Activated CD8-positive, alpha-beta memory T cell treated with anti-CD3 and anti-CD28 coated beads for 36 hours (primary cell): Measurements from ENCODE around the gene RECQL5. TPM values are rescaled to one million over a fixed set of nuclear protein-coding genes. Genes with fewer than 3 reads are reported as not detected.
"Not testable (repeated sequence)": the region's sequence is repeated elsewhere in the genome, so short reads cannot be mapped to it uniquely, and the experiment has no call there.

Experiments
- CTCF ChIA-PET: fragments of 350-600 bp; sonication (Branson Sonifier 250); formaldehyde crosslinking; loops from one replicate; lab custom pipeline; 2021; ENCODE audit warnings: antibody characterized with exemption; lab: Charles Lee
- POLR2A ChIA-PET: fragments of 350-600 bp; sonication (Branson Sonifier 250); formaldehyde crosslinking; loops from one replicate; lab custom pipeline; 2021; ENCODE audit warnings: antibody characterized with exemption; lab: Charles Lee
- total RNA-seq, 2 experiments: library from RNA; stranded (reverse); gene quantifications; one replicate each; pipeline ENCODE4 v1.2.3, GENCODE V29; 2021

The RECQL5 gene
- total RNA-seq, 2 experiments from 2014 or later, result 27.6 to 29.5 TPM

DNA sequence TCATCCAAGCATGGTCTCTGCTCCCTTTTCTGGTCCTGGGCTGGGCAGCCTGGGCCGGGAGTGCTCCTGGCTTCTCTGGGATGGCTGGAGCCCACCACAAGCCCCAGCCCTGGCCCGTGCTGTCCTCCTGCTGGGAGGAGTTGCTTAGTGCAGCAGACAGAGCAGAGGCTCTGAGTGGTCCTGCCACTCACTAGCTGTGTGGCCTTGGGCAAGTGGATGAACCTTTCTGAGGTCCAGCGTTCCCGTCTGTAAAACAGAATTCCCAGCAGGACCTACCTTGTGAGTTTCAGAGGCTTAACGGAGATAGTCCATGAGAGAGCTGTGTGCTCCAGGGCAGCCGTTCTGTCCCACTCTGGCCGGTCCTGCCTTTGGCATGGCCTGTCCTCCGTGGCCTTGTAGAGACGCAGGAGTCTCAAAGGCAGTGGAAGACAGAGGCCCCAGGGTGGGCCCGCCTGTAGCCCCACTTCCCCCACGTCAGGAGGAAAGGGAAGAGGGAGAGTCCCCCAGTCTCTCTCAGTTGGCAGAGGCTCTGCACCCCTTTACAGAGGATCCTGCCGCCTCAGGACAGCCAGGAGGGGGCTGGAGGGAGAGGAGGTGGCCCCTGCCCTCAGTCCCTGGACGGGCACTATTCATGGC, 71.6 kb downstream of the RECQL5 start:
- ChIA-PET CTCF (no interaction called here), POLR2A (no interaction called here)

DNA sequence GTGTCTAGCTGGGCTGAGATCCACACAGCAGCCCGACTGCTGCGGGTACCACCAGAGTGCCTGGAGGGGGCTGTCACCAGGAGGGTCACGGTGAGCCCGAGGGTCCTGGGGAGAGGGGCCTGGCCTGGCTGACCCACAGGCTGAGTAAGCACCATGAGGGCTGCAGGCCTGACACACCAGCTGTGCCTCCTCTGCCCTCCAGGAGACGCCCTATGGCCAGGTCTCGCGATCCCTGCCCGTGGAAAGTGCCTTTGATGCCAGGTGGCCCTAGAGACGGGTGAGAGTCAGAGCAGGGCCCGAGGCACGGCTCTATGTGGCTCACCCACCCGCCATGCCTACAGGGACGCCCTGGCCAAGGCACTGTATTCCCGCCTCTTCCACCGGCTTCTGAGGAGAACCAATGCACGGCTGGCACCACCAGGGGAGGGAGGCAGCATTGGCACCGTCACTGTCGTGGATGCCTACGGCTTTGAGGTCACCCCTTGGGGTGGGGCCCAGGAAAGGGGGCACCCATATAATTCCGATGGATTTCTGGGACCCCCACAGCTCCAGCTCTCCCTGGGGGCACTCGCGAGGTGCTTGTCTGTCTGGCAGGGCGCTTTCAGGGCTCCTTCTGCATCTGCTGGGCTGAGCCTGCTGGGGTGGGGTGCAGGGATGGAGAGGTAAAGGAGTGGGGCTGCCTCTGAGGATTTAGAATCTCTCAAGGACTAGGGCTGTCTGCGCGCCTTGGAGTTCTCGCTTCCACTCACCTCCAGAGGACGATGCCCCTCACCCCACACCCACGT, 72.3 kb downstream of the RECQL5 start:
- CTCF ChIA-PET, result no interaction called here

DNA sequence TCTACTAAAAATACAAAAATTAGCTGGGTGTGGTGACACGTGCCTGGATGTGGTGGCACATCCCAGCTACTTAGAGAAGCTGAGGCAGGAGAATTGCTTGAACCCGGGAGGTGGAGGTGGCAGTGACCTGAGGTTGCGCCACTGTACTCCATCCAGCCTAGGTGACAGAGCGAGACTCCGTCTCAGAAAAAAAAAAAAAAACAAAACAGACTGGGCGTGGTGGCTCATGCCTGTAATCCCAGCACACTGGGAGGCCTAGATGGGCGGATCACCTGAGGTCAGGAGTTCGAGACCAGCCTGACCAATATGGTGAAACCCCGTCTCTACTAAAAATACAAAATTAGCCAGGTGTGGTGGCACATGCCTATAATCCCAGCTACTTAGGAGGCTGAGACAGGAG, 73.5 kb downstream of the RECQL5 start:
- CTCF ChIA-PET, result interaction anchor here (0.6 kb wide), 2 partner anchors 141 to 409 kb away, joined by 4 read pairs; no protein-coding TSS in a partner anchor
- POLR2A ChIA-PET, result not testable (repeated sequence)

More for the DNA sequence above, 72.3 kb downstream of the RECQL5 start:
- POLR2A ChIA-PET, result no interaction called here

DNA sequence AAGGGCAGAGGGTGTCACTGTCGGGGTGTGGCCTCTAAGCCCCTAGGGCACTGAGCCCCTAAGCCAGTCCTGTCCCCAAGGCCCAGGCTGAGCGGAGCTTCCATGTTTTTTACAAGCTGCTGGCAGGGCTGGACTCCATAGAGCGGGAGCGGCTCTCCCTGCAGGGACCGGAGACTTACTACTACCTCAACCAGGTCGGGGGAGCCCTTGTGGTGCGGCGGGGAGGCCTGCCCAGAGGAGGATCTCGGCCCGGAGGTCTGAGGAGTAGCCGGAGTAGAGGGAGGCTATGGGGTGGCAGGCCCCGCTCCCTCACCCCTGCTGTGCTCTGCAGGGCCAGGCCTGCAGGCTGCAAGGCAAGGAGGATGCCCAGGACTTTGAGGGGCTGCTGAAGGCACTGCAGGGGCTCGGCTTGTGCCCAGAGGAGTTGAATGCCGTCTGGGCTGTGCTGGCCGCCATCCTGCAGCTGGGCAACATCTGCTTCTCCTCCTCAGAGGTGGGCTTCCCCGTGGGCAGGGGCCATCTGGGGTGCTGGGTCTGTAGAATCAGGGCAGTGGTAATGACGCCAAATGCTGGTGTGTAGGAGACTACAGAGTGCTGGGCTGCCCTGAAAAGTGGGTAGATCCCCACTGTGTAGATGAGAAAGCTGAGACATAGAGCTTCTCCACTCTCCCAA, 74.5 kb downstream of the RECQL5 start:
- ChIA-PET CTCF (interaction anchor here (1.5 kb wide), 2 partner anchors 8 to 9 kb away, joined by 3 to 6 read pairs; no protein-coding TSS in a partner anchor), POLR2A (no interaction called here)

DNA sequence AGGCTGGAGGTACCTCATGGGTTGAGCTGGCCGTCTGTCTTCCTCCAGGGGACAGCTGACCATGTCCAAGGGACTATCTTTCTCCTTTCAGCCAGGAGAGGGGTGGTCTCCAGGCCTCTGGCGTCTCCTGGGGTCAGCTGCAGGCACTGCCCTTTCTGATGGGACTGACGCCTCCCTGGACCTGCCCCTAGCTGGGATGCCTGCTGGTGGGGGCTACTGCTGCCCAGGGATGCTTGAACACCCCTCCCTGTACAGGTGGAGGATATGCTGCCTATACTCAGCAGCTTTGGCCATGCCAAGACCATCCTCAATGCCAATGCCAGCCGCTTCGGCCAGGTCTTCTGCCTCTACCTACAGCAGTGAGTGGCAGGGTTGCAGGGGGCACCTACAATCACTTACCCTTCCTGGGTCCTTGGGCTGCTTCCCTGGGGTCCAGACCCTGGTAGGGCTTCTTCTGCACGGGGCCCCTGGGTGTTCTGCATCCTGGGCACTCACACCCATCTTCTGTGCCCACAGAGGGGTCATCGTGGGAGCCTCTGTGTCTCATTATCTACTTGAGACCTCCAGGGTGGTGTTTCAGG, 75.1 kb downstream of the RECQL5 start:
- POLR2A ChIA-PET, result no interaction called here
- CTCF ChIA-PET, result interaction anchor here (1.0 to 1.5 kb wide), 3 partner anchors 9 to 40 kb away, joined by 3 to 6 read pairs (median 3); no protein-coding TSS in a partner anchor

DNA sequence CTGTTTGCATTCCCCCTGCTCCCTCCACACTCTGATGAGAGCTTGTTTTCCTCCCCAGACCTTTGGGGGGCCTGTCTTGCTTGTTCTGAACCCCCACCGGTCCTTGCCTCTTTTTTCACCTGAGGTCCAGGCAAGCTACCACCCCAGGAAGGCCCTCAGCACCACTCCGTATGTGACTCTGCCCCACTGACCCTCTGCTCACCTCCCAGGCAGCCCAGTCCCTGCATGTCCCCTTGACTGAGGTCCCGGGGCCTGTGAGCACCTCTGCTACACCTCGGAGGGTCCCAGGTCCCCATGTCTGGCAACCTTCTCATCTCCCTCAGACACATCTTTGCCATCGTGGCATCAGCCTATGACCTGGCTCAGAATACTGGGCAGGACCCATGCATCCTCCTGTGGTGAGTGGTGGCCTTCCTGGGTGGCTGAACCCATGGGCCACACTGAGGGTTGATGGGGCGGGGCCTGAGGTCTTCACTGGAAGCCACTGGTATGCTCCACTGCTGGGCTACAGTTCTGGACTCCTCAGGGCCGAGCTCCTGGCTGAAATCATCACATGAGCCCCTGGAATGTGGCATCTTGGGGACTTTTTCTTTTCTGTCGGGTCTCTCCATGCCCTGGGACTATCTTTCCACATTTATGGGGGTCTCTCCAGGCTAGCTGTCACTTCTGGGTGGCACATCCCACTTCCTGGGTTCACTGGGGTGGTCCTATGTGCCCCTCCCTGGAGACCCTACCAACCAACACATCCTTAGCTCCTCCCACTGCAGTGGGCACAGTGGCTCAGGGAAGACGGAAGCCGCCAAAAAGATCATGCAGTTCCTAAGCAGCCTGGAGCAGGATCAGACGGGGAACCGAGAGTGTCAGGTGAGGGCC, 75.9 kb downstream of the RECQL5 start:
- ChIA-PET CTCF (interaction anchor here (0.9 to 1.5 kb wide), 7 partner anchors 9 to 163 kb away, joined by 3 to 6 read pairs (median 4); partner anchors contain the start of genes SMIM5 and TSEN54), POLR2A (interaction anchor here (1.2 kb wide), 1 partner anchor 74 kb away, joined by 3 read pairs; the partner anchor contains the start of gene TSEN54)

DNA sequence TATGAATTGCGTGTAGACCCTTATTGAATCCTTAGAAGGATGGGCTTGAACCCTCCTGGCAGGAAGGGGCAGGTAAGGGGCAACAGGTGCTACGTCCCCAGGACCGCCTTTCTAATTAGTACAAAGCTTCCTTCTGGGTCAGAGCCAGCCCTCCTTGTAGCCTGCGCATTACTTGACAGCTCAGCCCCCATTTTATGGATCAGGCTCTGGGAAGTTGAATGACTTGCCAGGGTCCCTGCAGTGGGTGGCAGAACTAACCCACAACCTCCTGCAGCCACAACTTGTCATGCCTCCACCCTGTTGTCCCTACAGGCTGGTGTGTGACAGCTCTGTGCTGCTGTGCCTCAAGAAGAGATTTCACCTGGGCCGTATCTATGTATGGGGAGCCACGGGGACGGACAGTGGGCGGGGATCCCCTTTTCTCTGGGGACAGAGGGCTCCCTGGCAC, 76.6 kb downstream of the RECQL5 start:
- CTCF ChIA-PET, result interaction anchor here (0.6 to 1.5 kb wide), 6 partner anchors 8 to 163 kb away, joined by 3 to 6 read pairs (median 4); partner anchors contain the start of genes SMIM5 and TSEN54
- POLR2A ChIA-PET, result interaction anchor here (1.2 kb wide), 1 partner anchor 74 kb away, joined by 3 read pairs; the partner anchor contains the start of gene TSEN54

DNA sequence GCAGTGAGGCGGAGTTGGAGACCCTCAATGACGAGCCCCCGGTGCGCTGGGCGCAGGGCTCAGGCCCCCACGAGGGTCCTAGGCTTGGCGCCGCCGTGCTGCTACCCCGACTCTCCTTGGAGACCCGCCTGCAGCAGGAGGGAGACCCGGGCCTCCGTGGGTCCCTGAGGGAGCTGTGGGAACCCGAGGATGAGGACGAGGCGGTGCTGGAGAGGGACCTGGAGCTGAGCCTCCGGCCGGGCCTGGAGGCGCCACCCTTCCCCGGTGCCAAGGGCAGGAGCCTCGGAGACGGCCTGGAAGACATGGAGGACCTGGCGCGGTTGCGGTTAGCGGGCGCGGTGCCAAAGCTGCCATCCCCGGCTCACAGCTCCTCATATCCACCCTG, 77.0 kb downstream of the RECQL5 start:
- ChIA-PET CTCF (interaction anchor here (0.6 to 1.5 kb wide), 7 partner anchors 9 to 164 kb away, joined by 3 to 6 read pairs (median 4); partner anchors contain the start of genes SMIM5 and TSEN54), POLR2A (interaction anchor here (1.2 kb wide), 1 partner anchor 73 kb away, joined by 3 read pairs; the partner anchor contains the start of gene TSEN54)

DNA sequence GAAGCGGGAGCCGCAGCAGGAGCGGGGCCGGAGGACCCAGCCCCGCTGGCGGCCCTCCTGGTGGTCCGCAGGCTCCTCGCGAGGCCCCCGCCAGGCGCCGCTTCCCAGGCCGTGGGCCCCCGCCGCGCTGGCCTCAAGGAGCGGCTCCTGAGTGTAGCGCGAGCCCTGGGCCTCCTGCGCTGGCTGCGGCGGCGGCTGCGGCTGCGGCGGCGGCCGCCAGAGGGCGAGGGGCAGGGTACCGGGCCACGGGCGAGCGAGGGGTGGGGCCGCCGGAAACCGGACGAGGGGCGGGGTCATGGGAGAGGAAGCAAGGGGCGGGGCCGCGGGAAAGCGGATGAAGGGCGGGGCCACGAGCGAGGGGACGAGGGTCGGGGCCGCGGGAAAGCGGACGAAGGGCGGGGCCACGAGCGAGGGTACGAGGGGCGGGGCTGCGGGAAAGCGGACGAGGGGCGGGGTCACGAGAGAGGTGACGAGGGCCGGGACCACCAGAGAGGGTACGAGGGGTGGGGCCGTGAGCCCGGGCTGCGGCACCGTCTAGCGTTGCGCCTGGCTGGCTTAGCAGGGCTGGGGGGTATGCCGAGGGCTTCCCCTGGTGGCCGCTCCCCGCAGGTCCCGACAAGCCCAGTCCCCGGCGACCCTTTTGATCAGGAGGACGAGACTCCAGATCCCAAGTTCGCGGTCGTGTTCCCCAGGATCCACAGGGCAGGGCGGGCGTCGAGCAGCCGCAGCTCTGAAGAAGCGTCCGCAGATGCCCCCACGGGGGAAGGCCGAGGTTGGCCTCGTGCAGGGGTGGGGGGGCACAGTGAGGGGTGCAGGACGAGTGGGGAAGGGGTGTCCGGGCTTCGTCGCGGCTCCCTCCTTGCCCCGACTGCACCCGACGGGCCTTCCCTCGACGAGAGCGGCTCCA, 77.7 kb downstream of the RECQL5 start:
- POLR2A ChIA-PET, result interaction anchor here (0.7 to 1.2 kb wide), 3 partner anchors 10 to 244 kb away, joined by 3 to 5 read pairs (median 3); partner anchors contain the start of gene TSEN54
- CTCF ChIA-PET, result interaction anchor here (0.6 to 1.5 kb wide), 11 partner anchors 10 to 300 kb away, joined by 3 to 6 read pairs (median 4); partner anchors contain the start of genes SLC25A19 and TSEN54

DNA sequence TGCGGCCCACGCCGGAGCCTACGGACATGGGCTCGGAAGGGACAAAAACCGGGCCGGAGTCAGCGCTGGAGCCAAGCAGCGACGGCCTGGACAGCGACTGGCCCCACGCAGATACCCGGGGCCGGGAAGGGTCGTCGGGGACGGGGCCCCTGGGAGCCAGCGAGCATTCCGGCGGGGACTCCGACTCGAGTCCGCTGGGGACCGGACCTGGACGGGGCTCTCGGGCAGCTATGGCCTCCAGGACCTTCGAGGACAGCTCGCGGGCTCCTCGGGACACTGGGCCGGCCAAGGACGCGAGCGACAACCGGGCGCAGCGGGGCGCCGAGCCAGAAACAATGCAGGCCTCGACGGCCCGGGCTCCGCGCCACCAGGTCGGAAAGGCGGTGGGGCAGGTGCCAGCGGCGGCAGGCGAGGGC, 78.3 kb downstream of the RECQL5 start:
- ChIA-PET POLR2A (interaction anchor here (0.7 to 1.1 kb wide), 3 partner anchors 9 to 243 kb away, joined by 3 to 5 read pairs (median 4); no protein-coding TSS in a partner anchor), CTCF (interaction anchor here (0.6 to 1.6 kb wide), 8 partner anchors 10 to 299 kb away, joined by 3 to 6 read pairs (median 4); partner anchors contain the start of genes SLC25A19 and TSEN54)

DNA sequence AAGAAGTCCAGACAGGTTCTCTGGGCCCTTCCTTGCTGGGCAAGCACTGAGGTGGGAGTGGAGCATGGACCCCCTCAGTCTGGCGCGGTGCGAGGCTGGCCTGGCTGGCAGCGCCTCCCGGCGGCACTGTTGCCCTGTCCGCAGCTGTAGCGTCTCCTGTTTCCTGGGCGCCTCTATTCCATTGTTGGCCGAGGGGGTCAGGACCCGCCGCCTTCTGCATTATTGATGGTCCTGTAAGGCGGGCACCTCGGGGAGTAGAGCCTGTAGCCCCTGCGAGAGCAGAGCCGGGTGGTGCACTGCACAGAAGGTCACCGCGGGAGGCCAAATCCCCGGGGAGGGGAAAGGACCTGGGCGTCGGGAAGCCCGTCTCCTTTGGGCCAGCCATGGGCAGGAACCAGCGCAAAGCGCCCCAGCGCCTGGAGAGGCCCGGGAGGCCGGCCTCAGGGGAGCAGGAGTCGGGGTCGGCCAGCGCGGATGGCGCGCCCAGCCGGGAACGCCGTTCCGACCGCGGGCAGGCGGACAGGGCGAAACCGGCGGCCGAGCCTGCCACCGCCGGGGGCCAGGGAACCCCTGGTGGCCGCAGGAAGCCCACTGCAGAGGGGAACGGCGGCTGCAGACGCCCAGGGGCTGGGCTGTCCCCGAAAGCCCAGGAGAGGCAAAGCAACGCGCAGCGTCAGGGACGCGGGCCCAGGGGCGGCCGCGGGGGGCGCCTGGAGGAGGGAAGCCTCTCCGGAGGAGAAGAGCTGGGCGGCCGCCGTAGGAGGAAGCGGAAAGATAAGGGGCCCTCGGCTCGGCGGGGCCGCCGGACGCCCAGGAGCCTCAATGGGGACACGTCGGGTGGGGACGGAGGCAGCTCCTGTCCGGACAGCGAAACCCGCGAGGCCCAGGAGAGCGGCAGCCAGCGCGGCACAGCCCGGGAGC, 79.0 kb downstream of the RECQL5 start, which contains the start of gene MYO15B:
Gene MYO15B (plus strand): TSS at position 126 of the 921 bp plus-strand sequence. CDS start 258 bp downstream, at position 384.
- POLR2A ChIA-PET, result interaction anchor here (0.7 to 1.1 kb wide), 3 partner anchors 9 to 242 kb away, joined by 3 to 5 read pairs (median 4); no protein-coding TSS in a partner anchor
- CTCF ChIA-PET, result interaction anchor here (0.6 to 1.6 kb wide), 7 partner anchors 11 to 162 kb away, joined by 3 to 6 read pairs (median 4); partner anchors contain the start of gene TSEN54

DNA sequence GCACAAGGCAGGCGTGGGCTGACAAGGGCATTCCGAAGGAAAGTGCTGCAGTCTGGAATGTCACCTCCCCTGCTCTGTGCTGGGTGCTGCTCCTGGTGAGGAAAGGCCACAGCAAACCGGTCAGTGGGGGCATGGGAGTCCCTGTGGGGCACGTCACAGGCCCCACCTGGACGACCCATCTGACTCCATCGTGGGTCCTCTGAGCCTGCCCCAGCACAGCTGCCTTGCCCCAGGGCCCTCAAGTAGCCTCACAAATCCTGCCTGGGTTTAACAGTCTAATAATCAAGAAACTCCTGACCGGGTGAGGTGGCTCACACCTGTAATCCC, 82.1 kb downstream of the RECQL5 start:
- ChIA-PET CTCF (interaction anchor here (1.1 to 1.3 kb wide), 2 partner anchors 59 to 169 kb away, joined by 3 to 4 read pairs; no protein-coding TSS in a partner anchor), POLR2A (no interaction called here)

DNA sequence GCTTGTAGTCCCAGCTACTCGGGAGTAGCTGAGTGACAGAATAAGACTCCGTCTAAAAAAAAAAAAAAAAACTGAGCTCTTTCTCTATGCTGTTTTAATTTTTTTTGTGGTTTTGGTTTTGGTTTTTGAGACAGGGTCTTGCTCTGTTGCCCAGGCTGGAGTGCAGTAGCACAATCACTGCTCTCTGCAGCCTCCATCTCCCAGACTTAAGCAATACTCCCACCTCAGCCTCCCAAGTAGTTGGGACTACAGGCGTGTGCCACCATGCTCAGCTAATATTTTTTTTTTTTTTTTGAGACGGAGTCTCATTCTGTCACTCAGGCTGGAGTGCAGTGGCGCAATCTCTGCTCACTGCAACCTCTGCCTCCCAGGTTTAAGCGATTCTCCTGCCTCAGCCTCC, 83.8 kb downstream of the RECQL5 start:
- POLR2A ChIA-PET, result interaction anchor here (0.6 kb wide), 1 partner anchor 46 kb away, joined by 11 read pairs; no protein-coding TSS in a partner anchor
- CTCF ChIA-PET, result interaction anchor here (1.0 to 1.3 kb wide), 2 partner anchors 67 to 91 kb away, joined by 3 to 4 read pairs; partner anchors contain the start of gene TSEN54

DNA sequence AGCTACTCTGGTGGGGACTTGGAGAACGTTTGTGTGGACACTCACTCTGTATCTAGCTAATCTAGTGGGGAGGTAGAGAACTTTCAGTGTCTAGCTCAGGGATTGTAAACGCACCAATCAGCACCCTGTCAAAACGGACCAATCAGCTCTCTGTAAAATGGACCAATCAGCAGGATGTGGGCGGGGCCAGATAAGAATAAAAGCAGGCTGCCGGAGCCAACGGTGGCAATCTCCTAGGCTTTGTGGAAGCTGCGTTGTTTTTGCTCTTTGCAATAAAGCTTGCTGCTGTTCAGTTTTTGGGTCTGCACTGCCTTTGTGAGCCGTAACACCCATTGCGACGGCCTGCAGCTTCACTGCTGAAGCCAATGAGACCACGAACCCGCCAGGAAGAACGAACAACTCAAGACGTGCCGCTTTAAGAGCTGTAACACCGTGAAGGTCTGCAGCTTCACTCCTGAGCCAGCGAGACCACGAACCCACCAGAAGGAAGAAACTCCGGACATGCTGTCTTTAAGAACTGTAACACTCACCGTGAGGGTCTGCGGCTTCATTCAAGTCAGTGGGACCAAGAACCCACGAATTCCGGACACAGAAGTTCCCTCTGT, 85.7 kb downstream of the RECQL5 start:
- CTCF ChIA-PET, result interaction anchor here (1.1 kb wide), 1 partner anchor 19 kb away, joined by 4 read pairs; no protein-coding TSS in a partner anchor
- POLR2A ChIA-PET, result not testable (repeated sequence)
